ENCODE measurements around the gene HTT.

DNA sequence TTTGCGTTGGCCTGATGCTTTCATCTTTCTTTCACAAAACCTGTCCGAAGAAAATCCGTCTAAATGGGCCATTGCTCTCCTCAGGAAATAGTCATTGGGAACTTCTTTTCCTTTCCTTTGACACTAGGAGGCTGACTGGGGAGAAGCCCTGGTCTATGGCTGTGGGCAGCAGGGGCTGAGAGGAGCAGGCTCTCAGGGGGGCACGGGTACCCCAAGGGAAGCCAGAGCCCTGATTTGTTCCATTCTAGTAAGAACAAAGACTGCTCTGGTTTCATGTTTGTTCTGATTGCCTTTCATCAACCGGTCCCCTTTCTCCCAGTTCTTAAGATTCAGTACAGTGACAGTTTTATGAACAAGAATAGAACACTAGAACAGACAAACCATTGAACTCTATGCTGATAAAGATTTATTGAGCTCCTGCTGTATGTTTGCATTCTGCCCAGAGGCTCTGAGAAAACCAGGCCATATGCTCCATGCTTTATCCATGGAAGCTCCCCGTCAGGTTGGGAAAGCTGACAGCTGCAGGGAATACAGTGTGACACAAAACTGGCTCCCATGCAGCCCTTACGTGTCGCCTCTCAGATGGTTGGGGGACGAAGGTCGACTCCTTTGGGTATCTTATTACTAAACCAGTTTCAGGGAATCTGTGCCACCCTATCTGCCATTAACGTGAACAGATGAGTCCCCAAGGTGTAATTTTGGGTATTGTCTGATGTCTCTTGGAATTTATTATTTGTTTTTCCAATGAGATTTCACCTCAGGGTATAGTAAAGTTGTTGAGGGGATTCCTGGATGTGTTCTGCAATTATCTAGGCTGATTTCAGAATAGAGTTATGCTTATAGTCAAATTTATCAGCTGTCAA is 102.1 kb downstream of the HTT start:
- TF ChIP-seq, protein P1, sequence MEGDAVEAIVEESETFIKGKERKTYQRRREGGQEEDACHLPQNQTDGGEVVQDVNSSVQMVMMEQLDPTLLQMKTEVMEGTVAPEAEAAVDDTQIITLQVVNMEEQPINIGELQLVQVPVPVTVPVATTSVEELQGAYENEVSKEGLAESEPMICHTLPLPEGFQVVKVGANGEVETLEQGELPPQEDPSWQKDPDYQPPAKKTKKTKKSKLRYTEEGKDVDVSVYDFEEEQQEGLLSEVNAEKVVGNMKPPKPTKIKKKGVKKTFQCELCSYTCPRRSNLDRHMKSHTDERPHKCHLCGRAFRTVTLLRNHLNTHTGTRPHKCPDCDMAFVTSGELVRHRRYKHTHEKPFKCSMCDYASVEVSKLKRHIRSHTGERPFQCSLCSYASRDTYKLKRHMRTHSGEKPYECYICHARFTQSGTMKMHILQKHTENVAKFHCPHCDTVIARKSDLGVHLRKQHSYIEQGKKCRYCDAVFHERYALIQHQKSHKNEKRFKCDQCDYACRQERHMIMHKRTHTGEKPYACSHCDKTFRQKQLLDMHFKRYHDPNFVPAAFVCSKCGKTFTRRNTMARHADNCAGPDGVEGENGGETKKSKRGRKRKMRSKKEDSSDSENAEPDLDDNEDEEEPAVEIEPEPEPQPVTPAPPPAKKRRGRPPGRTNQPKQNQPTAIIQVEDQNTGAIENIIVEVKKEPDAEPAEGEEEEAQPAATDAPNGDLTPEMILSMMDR (IDR thresholded peaks at IDR 0.05; ENCODE audit: low read depth, low read length, poor library complexity, severe bottlenecking): no peak
- no peak for TF ChIP-seq EZH2phosphoT487 (IDR thresholded peaks at IDR 0.05; ENCODE audit: borderline replicate concordance, low read length)
